Mesenchymal stem cell (in vitro differentiated cells and primary cell): ENCODE data around the gene GDPD3.

Experiments
- DNase-seq: peaks from one replicate; pipeline ENCODE4 v3.0.0-alpha.2; 2013
- H2AFZ ChIP-seq: one replicate; pipeline ENCODE4 v1.6.1; 2013; ENCODE audit warnings: low read depth, mild to moderate bottlenecking, control low read depth, inconsistent platforms, low read length, moderate library complexity
- H2AK5ac ChIP-seq: 2 replicates; pipeline ENCODE4 v1.6.1; 2013; ENCODE audit warnings: low read length, moderate library complexity, mild to moderate bottlenecking, inconsistent platforms; ENCODE audit not compliant: severe bottlenecking
- H2BK120ac ChIP-seq: one replicate; pipeline ENCODE4 v1.6.1; 2013; ENCODE audit warnings: low read depth, mild to moderate bottlenecking, inconsistent platforms, low read length, moderate library complexity
- H2BK12ac ChIP-seq, 2 experiments: one replicate each; pipeline ENCODE4 v1.6.1; 2013; ENCODE audit warnings: inconsistent platforms in 2 of 2, low read length in 2 of 2, mild to moderate bottlenecking in 2 of 2, moderate library complexity in 2 of 2, control low read depth in 1 of 2
- H2BK15ac ChIP-seq: one replicate; pipeline ENCODE4 v1.6.1; 2013; ENCODE audit warnings: mild to moderate bottlenecking, low read depth, inconsistent platforms; ENCODE audit not compliant: poor library complexity, severe bottlenecking
- H2BK5ac ChIP-seq: 2 replicates; pipeline ENCODE4 v1.6.1; 2013; ENCODE audit warnings: low read depth, mild to moderate bottlenecking, low read length, control low read depth, inconsistent platforms; ENCODE audit not compliant: poor library complexity, severe bottlenecking
- H3K14ac ChIP-seq, 2 experiments: one replicate each; pipeline ENCODE4 v1.6.1; 2013; ENCODE audit warnings: inconsistent platforms in 2 of 2, low read length in 2 of 2, control low read depth in 1 of 2, mild to moderate bottlenecking in 1 of 2, moderate library complexity in 1 of 2
- H3K18ac ChIP-seq, 2 experiments: one replicate each; pipeline ENCODE4 v1.6.1; 2013; ENCODE audit warnings: inconsistent platforms in 2 of 2, low read length in 2 of 2, control low read depth in 1 of 2, low read depth in 1 of 2, mild to moderate bottlenecking in 1 of 2
- H3K23ac ChIP-seq, 2 experiments: one replicate each; pipeline ENCODE4 v1.6.1; 2013; ENCODE audit warnings: inconsistent platforms in 2 of 2, low read length in 2 of 2, mild to moderate bottlenecking in 2 of 2, moderate library complexity in 2 of 2, control low read depth in 1 of 2
- H3K27ac ChIP-seq: 2 replicates; pipeline ENCODE4 v1.5.1; 2013; ENCODE audit warnings: mild to moderate bottlenecking, moderate library complexity, low read length, control low read depth, inconsistent platforms; ENCODE audit not compliant: poor library complexity, severe bottlenecking
- H3K27me3 ChIP-seq, 2 experiments: 2 replicates each; pipeline versions ENCODE4 v1.6.1 to v1.7.0; 2013; ENCODE audit warnings: low read length in 2 of 2, mild to moderate bottlenecking in 2 of 2, moderate library complexity in 2 of 2, control low read depth in 1 of 2, inconsistent platforms in 1 of 2; ENCODE audit not compliant: control insufficient read depth in 1 of 2, insufficient read depth in 1 of 2
- H3K36me3 ChIP-seq, 2 experiments: 2 replicates each; pipeline versions ENCODE4 v1.6.1 to v1.7.0; 2013; ENCODE audit warnings: low read length in 2 of 2, control low read depth in 1 of 2, inconsistent platforms in 1 of 2, low read depth in 1 of 2, mild to moderate bottlenecking in 1 of 2; ENCODE audit not compliant: insufficient read depth in 2 of 2, control insufficient read depth in 1 of 2
- H3K4ac ChIP-seq, 2 experiments: one replicate each; pipeline ENCODE4 v1.6.1; 2013; ENCODE audit warnings: inconsistent platforms in 2 of 2, low read length in 2 of 2, mild to moderate bottlenecking in 2 of 2, moderate library complexity in 2 of 2, control low read depth in 1 of 2, low read depth in 1 of 2
- H3K4me1 ChIP-seq: 2 replicates; pipeline ENCODE4 v1.6.1; 2013; ENCODE audit warnings: low read depth, low read length, control low read depth; ENCODE audit not compliant: control insufficient read depth, insufficient read depth
- H3K4me2 ChIP-seq: 2 replicates; pipeline ENCODE4 v1.6.1; 2013; ENCODE audit warnings: low read length, mild to moderate bottlenecking, inconsistent platforms; ENCODE audit not compliant: poor library complexity, severe bottlenecking
- H3K4me3 ChIP-seq, 2 experiments: 2 replicates each; pipeline versions ENCODE4 v1.5.1 to v1.7.0; 2013; ENCODE audit warnings: low read length in 2 of 2, mild to moderate bottlenecking in 2 of 2, control low read depth in 1 of 2, low read depth in 1 of 2; ENCODE audit not compliant: insufficient read depth in 1 of 2
- H3K79me1 ChIP-seq: replicated peaks from 2 replicates; pipeline ENCODE4 v1.6.1; 2013; ENCODE audit warnings: mild to moderate bottlenecking, control low read depth, low read length, inconsistent platforms; ENCODE audit not compliant: poor library complexity, severe bottlenecking
- H3K9ac ChIP-seq: 2 replicates; pipeline ENCODE4 v1.7.0; 2013; ENCODE audit warnings: mild to moderate bottlenecking, low read length, moderate library complexity
- H3K9me3 ChIP-seq: 2 replicates; pipeline ENCODE4 v1.7.0; 2013; ENCODE audit warnings: mild to moderate bottlenecking, low read length; ENCODE audit not compliant: control insufficient read depth
- H4K8ac ChIP-seq: one replicate; pipeline ENCODE4 v1.6.1; 2013; ENCODE audit warnings: inconsistent platforms, mild to moderate bottlenecking, low read length, moderate library complexity
- H4K91ac ChIP-seq: one replicate; pipeline ENCODE4 v1.6.1; 2013; ENCODE audit warnings: mild to moderate bottlenecking, low read length, inconsistent platforms
- WGBS: methylation state at CpG from one replicate; pipeline ENCODE4 v1.1.7; 2013; ENCODE audit warnings: mixed read lengths; 5-methylcytosine and 5-hydroxymethylcytosine counted together

The GDPD3 gene

GRCh38 chr16:30079480-30079879, 33.9 kb downstream of the GDPD3 start:
- peaks cover 62 to 68% of the 10 kb centered on the region in 2 experiments for H3K36me3 ChIP-seq
- H3K4me1 ChIP-seq, result peaks cover 20% of the 10 kb centered on the region
- H3K4me3 ChIP-seq, result no peak overlapping the region
- no peak overlapping the region for H3K4me2 ChIP-seq
- H2BK120ac ChIP-seq, result no peak overlapping the region
- no peak overlapping the region for H2BK12ac ChIP-seq
- H4K8ac ChIP-seq, result no peak overlapping the region
- no peak overlapping the region for H4K91ac ChIP-seq
- no peak for DNase-seq
- no peak overlapping the region for H2AK5ac ChIP-seq
- no peak overlapping the region for H2BK15ac ChIP-seq
- H3K9me3 ChIP-seq, result no peaks in the 10 kb centered on the region
- H2AFZ ChIP-seq, result no peak overlapping the region
- no peak overlapping the region for H3K27ac ChIP-seq
- H3K9ac ChIP-seq, result no peak overlapping the region
- H2BK5ac ChIP-seq, result no peak overlapping the region
- H3K4ac ChIP-seq, result no peak overlapping the region
- peaks cover 29% of the 10 kb centered on the region for H3K79me1 ChIP-seq
- no peak overlapping the region for H3K23ac ChIP-seq
- no peaks in the 10 kb centered on the region for H3K27me3 ChIP-seq
- no peak overlapping the region for H3K14ac ChIP-seq
- H3K18ac ChIP-seq, result no peak overlapping the region
- 100% methylated on average over 7 of the region's 7 CpGs for WGBS

GRCh38 chr16:30078744-30079143, 34.6 kb downstream of the GDPD3 start:
- Histone ChIP-seq H2BK12ac (no peak overlapping the region), H2BK120ac (no peak overlapping the region), H4K8ac (no peak overlapping the region), H3K9ac (peak overlapping the region; percentile 97), H3K4me2 (no peak overlapping the region), H3K27ac (no peak overlapping the region), H3K36me3 (peaks cover 55 to 62% of the 10 kb centered on the region in 2 experiments), H2BK15ac (no peak overlapping the region), H2AFZ (no peak overlapping the region), H3K9me3 (no peaks in the 10 kb centered on the region), H3K23ac (no peak overlapping the region), H3K79me1 (peaks cover 25% of the 10 kb centered on the region), H3K4ac (no peak overlapping the region), H2BK5ac (no peak overlapping the region), H3K18ac (no peak overlapping the region), H3K14ac (no peak overlapping the region), H2AK5ac (no peak overlapping the region), H4K91ac (no peak overlapping the region), H3K27me3 (no peaks in the 10 kb centered on the region), H3K4me1 (peaks cover 20% of the 10 kb centered on the region), H3K4me3 (no peak overlapping the region)
- WGBS, result 96% methylated on average over 7 of the region's 7 CpGs
- no peak for DNase-seq

GRCh38 chr16:30077656-30078055, 35.7 kb downstream of the GDPD3 start:
- no peak overlapping the region for H3K27ac ChIP-seq
- peak; percentile 68 for DNase-seq
- peak overlapping the region; percentile 78 for H3K4me2 ChIP-seq
- H3K14ac ChIP-seq, result no peak overlapping the region
- H3K18ac ChIP-seq, result no peak overlapping the region
- no peak overlapping the region for H2BK120ac ChIP-seq
- WGBS, result 56% methylated on average over 6 of the region's 6 CpGs
- no peak overlapping the region for H2AK5ac ChIP-seq
- peak overlapping the region in 1 of 2 experiments; percentile 96 for H3K4me3 ChIP-seq
- peaks cover 54 to 57% of the 10 kb centered on the region in 2 experiments for H3K36me3 ChIP-seq
- no peak overlapping the region for H4K8ac ChIP-seq
- no peak overlapping the region for H3K4ac ChIP-seq
- H3K27me3 ChIP-seq, result no peaks in the 10 kb centered on the region
- H3K9ac ChIP-seq, result peak overlapping the region; percentile 97
- H2BK15ac ChIP-seq, result no peak overlapping the region
- H2BK5ac ChIP-seq, result no peak overlapping the region
- no peaks in the 10 kb centered on the region for H3K9me3 ChIP-seq
- peaks cover 16% of the 10 kb centered on the region for H3K79me1 ChIP-seq
- H2BK12ac ChIP-seq, result no peak overlapping the region
- no peak overlapping the region for H2AFZ ChIP-seq
- H4K91ac ChIP-seq, result no peak overlapping the region
- no peak overlapping the region for H3K23ac ChIP-seq
- peaks cover 20% of the 10 kb centered on the region for H3K4me1 ChIP-seq

- Histone ChIP-seq H4K91ac (peak overlapping the region; percentile 93), H3K4me2 (peak overlapping the region; percentile 78), H3K27me3 (no peaks in the 10 kb centered on the region), H3K14ac (no peak overlapping the region), H3K4me3 (peak overlapping the region; percentile 96 to 98), H3K27ac (no peak overlapping the region), H2BK12ac (no peak overlapping the region), H3K18ac (peak overlapping the region; percentile 16 to 96), H3K9ac (peak overlapping the region; percentile 97), H2BK120ac (peak overlapping the region; percentile 91), H2AK5ac (no peak overlapping the region), H3K23ac (peak overlapping the region in 1 of 2 experiments; percentile 92), H3K4ac (peak overlapping the region; percentile 57 to 97), H2BK5ac (no peak overlapping the region), H3K79me1 (peaks cover 13% of the 10 kb centered on the region), H3K9me3 (no peaks in the 10 kb centered on the region), H2BK15ac (peak overlapping the region; percentile 46), H4K8ac (peak overlapping the region; percentile 94), H3K36me3 (peaks cover 57 to 60% of the 10 kb centered on the region in 2 experiments), H2AFZ (no peak overlapping the region), H3K4me1 (peaks cover 20% of the 10 kb centered on the region)
- 7% methylated on average over 33 of the region's 33 CpGs for WGBS
- no peak for DNase-seq
These were observed 37.0 kb downstream of the GDPD3 start for GRCh38 chr16:30076276-30076791.
